ENCODE data around the gene AGAP1. TPM values are rescaled to one million over a fixed set of nuclear protein-coding genes. Genes with fewer than 3 reads are reported as not detected.

Gene AGAP1
- total RNA-seq, 1 donor: 12.3 TPM

GRCh38 chr2:235533616-235534385 lies 40.0 kb downstream of the AGAP1 start:
- TF ChIP-seq, protein P1, sequence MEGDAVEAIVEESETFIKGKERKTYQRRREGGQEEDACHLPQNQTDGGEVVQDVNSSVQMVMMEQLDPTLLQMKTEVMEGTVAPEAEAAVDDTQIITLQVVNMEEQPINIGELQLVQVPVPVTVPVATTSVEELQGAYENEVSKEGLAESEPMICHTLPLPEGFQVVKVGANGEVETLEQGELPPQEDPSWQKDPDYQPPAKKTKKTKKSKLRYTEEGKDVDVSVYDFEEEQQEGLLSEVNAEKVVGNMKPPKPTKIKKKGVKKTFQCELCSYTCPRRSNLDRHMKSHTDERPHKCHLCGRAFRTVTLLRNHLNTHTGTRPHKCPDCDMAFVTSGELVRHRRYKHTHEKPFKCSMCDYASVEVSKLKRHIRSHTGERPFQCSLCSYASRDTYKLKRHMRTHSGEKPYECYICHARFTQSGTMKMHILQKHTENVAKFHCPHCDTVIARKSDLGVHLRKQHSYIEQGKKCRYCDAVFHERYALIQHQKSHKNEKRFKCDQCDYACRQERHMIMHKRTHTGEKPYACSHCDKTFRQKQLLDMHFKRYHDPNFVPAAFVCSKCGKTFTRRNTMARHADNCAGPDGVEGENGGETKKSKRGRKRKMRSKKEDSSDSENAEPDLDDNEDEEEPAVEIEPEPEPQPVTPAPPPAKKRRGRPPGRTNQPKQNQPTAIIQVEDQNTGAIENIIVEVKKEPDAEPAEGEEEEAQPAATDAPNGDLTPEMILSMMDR (IDR thresholded peaks at IDR 0.05; ENCODE audit: insufficient read depth, low read length): no peak
- DNase-seq (ENCODE audit: low read depth): no peak
- H3K4me3 ChIP-seq (ENCODE audit: low read depth, low read length): no peak overlapping the region

DNA sequence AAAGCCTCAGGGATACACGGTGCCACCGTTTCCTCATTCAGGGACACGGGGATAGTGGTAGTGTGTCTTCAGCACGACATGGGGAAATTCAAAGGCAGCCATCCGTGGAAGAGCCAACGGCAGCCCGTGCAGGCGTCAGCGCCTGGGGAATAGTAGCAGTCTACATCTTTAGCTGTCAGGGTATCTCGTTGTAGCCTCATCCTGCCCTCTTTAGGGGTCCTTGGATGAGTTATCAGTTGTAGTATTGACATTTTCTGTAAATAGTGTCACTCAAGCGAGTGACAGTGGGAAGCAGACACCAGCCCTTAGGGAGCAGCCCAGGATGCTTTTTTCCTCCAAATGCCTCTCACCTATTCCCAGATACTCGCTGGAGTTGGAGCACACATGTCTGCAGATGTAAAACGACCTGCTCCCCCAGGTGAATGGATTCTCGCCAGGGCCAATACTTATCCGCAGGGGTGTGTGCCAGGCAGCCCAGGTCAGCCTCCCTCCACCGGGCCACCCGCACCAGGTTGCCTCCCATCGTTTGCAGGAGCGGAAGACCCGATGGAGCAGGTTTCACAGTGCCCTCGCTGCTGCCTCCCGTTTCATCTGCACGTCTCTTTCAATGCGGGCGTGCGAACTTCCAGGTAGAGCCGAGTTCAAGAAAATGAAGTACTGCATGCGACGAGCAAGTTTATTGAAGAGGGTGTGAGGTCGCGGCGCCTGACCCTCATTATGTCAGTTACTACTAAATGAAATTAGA lies 41.0 kb downstream of the AGAP1 start:
- no peak overlapping the region for H3K4me3 ChIP-seq (ENCODE audit: low read depth, low read length)
- TF ChIP-seq, protein P1 (IDR thresholded peaks at IDR 0.05; ENCODE audit: insufficient read depth, low read length): no peak
- DNase-seq (ENCODE audit: low read depth): no peak

- no peak overlapping the region for H3K4me3 ChIP-seq (ENCODE audit: low read depth, low read length)
- DNase-seq (ENCODE audit: low read depth): no peak
- TF ChIP-seq, protein P1 (IDR thresholded peaks at IDR 0.05; ENCODE audit: insufficient read depth, low read length): no peak
These were observed 41.7 kb downstream of the AGAP1 start for GRCh38 chr2:235535423-235536130.

GRCh38 chr2:235536711-235537110 lies 42.9 kb downstream of the AGAP1 start:
- no peak overlapping the region for H3K4me3 ChIP-seq (ENCODE audit: low read depth, low read length)
- no peak for DNase-seq (ENCODE audit: low read depth)
- TF ChIP-seq, protein P1 (IDR thresholded peaks at IDR 0.05; ENCODE audit: insufficient read depth, low read length): no peak

DNA sequence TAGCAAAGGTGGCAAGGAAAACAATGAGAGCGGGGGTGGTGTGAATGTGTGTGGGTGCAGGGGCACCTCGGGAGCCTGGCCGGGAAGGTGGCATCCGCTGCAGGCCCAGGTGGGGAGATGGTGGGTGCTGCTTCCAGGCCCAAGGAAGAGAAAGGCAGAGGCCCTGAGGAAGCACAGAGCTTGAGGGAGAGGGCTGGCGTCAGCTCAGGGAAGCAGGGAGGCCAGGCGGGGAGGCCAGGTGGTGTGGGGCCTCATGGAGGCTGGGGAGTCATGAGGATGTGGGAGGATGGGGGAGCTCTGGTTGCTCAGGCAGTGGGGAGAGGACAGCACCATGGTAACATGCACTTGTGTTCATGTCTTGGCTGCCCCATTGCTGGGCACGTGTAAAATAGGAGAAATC lies 43.3 kb downstream of the AGAP1 start:
- TF ChIP-seq, protein P1 (IDR thresholded peaks at IDR 0.05; ENCODE audit: insufficient read depth, low read length): no peak
- DNase-seq (ENCODE audit: low read depth): no peak

GRCh38 chr2:235537587-235537986 lies 43.7 kb downstream of the AGAP1 start:
- DNase-seq (ENCODE audit: low read depth): no peak
- TF ChIP-seq, protein P1 (IDR thresholded peaks at IDR 0.05; ENCODE audit: insufficient read depth, low read length): no peak

More for the DNA sequence above, 43.3 kb downstream of the AGAP1 start:
- H3K4me3 ChIP-seq (ENCODE audit: low read depth, low read length): no peak overlapping the region

More at GRCh38 chr2:235537587-235537986, 43.7 kb downstream of the AGAP1 start:
- H3K4me3 ChIP-seq (ENCODE audit: low read depth, low read length): no peak overlapping the region
